ENCODE data around the gene PRKN. TPM values are rescaled to one million over a fixed set of nuclear protein-coding genes. Genes with fewer than 3 reads are reported as not detected.

Gene PRKN
- total RNA-seq, 4 donors from 2014 or later, result 8.4 to 44.8 (median 12.6) TPM

DNA sequence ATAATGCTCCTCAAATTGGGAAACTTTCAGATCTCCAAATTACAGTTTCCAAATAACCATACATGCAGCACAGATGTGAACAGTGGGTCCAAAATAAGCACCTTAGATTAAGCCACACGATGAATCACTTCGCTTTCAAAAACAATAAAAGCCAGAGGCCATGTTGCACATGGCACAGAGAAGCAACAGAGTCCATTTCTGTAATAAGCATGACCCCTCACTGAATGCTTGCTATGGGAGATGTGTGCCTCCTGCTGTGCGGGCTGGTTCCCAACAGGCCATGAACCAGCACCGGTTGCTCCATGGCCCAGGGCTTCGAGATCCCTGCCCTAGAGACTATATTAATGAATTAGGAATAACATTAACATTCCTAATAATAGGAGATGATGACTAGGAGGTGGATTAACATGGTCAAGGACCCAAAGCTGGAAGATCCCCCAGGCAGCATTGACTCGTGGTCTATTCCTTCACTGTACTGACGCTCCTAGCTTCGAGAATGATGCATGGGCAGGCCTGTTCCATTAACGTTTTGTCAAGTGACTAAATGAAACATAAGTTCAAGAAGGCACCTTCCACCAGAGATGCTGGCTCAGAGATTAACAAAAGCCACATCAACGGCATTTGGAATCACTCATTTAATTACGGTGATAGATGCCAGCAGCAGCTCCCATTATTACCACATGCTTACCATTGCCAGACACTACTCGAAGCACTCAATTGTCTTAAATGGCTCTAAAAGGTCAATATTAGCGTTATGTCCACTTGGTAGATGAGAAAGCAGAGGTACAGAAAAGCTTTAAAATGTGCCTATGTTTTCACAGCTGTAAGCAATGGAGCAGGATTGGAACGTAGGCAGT, 983.1 kb downstream of the PRKN start:
- TF ChIP-seq CTCF (IDR thresholded peaks at IDR 0.05), result no peak
- ATAC-seq (ENCODE audit: low FRiP score), result no peak
- DNase-seq (ENCODE audit: low spot score), result no peak

DNA sequence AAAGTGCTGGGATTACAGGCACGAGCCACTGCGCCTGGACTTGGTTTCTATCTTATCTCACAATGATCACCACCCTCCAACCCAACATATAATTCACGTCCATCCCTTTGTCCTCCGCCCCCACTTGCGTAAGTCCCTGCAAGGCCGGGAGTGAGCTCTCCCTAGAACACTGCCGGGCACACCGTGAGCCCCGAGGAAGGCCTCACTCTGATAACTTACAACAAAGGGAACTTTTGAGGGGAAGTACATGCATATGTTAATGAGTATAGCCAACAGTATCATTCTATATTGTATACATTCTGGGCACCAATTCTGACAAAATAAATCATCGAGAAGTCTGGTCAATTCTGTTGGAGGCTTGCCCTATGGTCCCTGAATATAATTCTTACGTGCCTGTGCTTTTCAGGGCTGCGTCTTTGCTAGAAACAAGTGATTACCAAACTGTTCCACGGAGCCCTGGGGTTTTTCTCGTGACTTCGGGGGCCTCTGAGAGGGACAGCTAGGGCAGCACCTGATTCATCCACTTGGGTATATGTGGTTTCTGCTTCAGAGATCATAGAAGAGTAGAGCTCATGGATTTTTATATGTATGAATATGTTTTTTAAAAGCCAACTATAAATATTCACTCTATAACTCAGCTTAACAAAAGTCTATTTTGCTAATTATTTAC, 983.9 kb downstream of the PRKN start:
- DNase-seq (ENCODE audit: low spot score) (no peak), ATAC-seq (ENCODE audit: low FRiP score) (no peak)
- TF ChIP-seq CTCF (IDR thresholded peaks at IDR 0.05), result no peak

DNA sequence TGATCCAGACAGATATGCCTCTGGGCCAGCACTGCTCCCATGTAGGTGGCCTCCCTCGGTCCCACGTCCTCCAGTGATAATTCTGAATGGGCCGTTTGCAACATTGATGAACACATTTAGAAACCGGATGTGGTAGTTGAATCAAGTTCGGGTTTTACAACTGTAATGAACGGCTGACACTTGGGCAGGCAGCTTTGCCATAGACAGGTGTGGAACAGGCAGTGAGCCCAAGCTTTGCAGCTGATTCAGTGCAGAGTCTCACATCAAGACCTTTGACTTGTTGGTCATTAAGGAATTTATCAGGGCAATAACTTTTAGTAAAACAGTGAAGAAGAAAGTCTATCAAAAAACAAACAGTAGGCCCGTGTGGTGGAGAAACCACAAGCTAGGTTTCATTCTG, 987.1 kb downstream of the PRKN start:
- ATAC-seq (ENCODE audit: low FRiP score), result no peak
- no peak for TF ChIP-seq CTCF (IDR thresholded peaks at IDR 0.05)
- no peak for DNase-seq (ENCODE audit: low spot score)

DNA sequence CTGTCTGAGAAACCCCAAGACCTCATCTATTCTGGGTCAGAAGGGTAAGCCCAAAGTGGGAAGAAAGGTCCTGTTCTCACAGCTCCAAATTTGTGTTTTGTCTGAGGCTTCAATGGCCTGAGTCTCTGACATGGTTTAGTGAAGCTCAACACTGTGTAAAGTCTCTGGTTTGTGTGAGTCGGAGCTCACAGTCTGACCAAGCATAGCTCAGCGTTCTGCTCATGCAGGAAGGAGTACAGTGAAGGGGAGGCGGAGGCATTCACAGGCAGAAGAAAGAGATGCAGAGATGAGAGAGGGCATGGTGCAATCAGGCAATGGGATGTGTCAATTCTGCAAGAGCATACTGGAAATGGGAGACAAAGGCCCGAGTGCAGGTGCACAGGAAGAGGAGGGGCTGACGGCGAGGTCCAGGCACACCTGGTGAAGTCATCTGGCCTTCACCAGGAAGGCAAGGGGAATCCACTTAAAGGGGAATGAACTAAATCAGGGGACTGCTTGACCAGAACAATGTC, 990.7 kb downstream of the PRKN start:
- DNase-seq (ENCODE audit: low spot score) (no peak), ATAC-seq (ENCODE audit: low FRiP score) (no peak)
- TF ChIP-seq CTCF (IDR thresholded peaks at IDR 0.05), result no peak

DNA sequence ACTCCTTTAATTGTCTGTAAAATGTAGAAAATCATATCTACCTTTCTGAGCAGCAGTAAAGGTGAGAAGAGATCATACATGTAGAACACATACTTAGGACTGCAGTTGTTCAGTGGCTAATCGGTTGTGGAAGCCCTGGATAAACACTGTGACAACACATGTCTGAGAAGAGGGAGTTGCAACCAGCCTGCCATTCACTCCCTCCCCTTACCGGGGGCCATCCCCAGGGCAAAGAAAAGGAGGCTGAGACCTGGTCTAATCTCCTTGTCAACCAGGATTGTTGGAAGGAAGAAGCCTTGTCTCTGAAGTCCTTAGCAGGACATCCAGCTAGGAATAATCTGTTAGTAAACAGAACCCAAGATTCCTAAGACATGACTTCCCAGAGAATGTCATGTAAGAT, 991.2 kb downstream of the PRKN start:
- no peak for TF ChIP-seq CTCF (IDR thresholded peaks at IDR 0.05)
- no peak for DNase-seq (ENCODE audit: low spot score)
- ATAC-seq (ENCODE audit: low FRiP score), result no peak

- no peak for TF ChIP-seq CTCF (IDR thresholded peaks at IDR 0.05)
- ATAC-seq (ENCODE audit: low FRiP score) (no peak), DNase-seq (ENCODE audit: low spot score) (no peak)
These were observed 995.0 kb downstream of the PRKN start for GRCh38 chr6:161732594-161732993.

Data from omental fat pad (tissue), 4 donors.